HG02870 (cell line): ENCODE measurements around the gene PSMD3.

ENCODE experiments used
- ATAC-seq: cut with Tn5 transposase; IDR thresholded peaks from one replicate; pipeline ENCODE4 v1.9.1; 2021; ENCODE audit warnings: mild to moderate bottlenecking, moderate library complexity; ENCODE audit not compliant: unreplicated experiment

PSMD3 gene

DNA sequence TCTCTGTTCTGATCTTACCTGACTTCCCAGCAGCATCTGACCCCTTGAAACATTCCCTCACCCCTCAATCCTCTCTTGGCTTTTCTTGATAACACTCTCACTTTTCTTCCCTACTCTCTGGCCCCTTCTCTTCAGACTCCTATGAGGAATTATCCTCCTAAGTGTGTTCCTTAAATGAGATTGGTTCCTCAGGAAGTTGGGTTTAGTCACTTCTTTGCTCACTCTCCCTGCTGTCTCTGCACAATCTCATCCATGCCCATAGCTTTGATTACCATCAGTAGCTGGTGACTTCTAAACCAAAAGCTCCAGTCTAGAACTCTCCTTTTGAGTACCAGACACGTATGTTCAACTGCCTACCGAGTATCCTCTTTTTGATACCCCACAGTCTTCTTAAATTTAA lies 60.6 kb downstream of the PSMD3 start:
- no peak for ATAC-seq
